ENCODE results near the gene ATRIP.

GRCh38 chr3:48411041-48411588, 35.4 kb upstream of the ATRIP start:
- TF ChIP-seq GATA2 (IDR thresholded peaks at IDR 0.05; ENCODE audit: low read depth, low read length) (no peak), GATA3 (IDR thresholded peaks at IDR 0.05; ENCODE audit: low read depth, low read length) (no peak)
